A549 (cell line): ENCODE results near the gene GMDS.

Experiments
- BHLHE40 ChIP-seq: IDR thresholded peaks from 2 replicates; pipeline ENCODE4 v1.6.1; 2012; ENCODE audit warnings: low read depth, low read length, inconsistent platforms
- CHD2 ChIP-seq: fragments of 150-350 bp; IDR thresholded peaks from 2 replicates; pipeline ENCODE4 v1.6.1; 2014; ENCODE audit warnings: low read length; ENCODE audit not compliant: partially characterized antibody
- CTCF ChIP-seq: fragments of >200 bp; sonication (Bioruptor Twin); formaldehyde crosslinking; IDR thresholded peaks from 3 replicates; pipeline ENCODE4 v1.5.1; 2016
- ELK1 ChIP-seq: fragments of 150-350 bp; IDR thresholded peaks from 2 replicates; pipeline ENCODE4 v1.6.1; 2014; ENCODE audit warnings: low read depth, mild to moderate bottlenecking, low read length
- EP300 ChIP-seq, 2 experiments: fragments of >200 bp; sonication (Bioruptor Twin); formaldehyde crosslinking; IDR thresholded peaks; 2 replicates in 1 of 2; 3 replicates in 1 of 2; pipeline ENCODE4 v1.6.1; 2016 to 2017
- JUN ChIP-seq, 2 experiments: fragments of >200 bp; sonication (Bioruptor Twin); formaldehyde crosslinking; IDR thresholded peaks; 2 replicates in 1 of 2; 3 replicates in 1 of 2; pipeline ENCODE4 v1.6.1; 2016 to 2017
- PBX3 ChIP-seq: IDR thresholded peaks from 2 replicates; pipeline ENCODE4 v1.6.1; 2012
- POLR2A ChIP-seq: IDR thresholded peaks from 2 replicates; pipeline ENCODE4 v1.6.1; 2012; ENCODE audit warnings: mild to moderate bottlenecking, low read length
- RARB ChIP-seq: fragments of 250-450 bp; sonication (Bioruptor Pico); IDR thresholded peaks from 2 replicates; pipeline ENCODE4 v1.8.0; 2021; ENCODE audit warnings: mild to moderate bottlenecking, moderate library complexity

- TF ChIP-seq CTCF (no peak), POLR2A (no peak), PBX3 (no peak), BHLHE40 (no peak), JUN (IDR thresholded peaks at IDR 0.05) (no peak), EP300 (IDR thresholded peaks at IDR 0.05) (no peak), ELK1 (no peak), CHD2 (no peak), RARB (CRISPR knock-in tag) (no peak)
These were observed 336.6 kb downstream of the GMDS start for GRCh38 chr6:1908784-1909183.
